Activated CD4-positive, CD25-positive, alpha-beta regulatory T cell treated with anti-CD3 and anti-CD28 coated beads, Interleukin-2, amount 50 U/mL, for 16 hours (primary cell): ENCODE measurements around the gene PIGR.
"Not testable (repeated sequence)": the region's sequence is repeated elsewhere in the genome, so short reads cannot be mapped to it uniquely, and the experiment has no call there.

Source experiments
- DNase-seq: peaks from one replicate; pipeline ENCODE4 v3.0.0-alpha.2; 2020; ENCODE audit warnings: low read depth, low spot score

Gene PIGR

GRCh38 chr1:206933333-206933945 lies 12.8 kb downstream of the PIGR start:
- DNase-seq: peak; percentile 47

- DNase-seq: no peak
These were observed 14.1 kb downstream of the PIGR start for GRCh38 chr1:206932177-206932576.

GRCh38 chr1:206931709-206932108 lies 14.6 kb downstream of the PIGR start:
- DNase-seq: no peak

- no peak for DNase-seq
These were observed 16.0 kb downstream of the PIGR start for GRCh38 chr1:206930210-206930798.

GRCh38 chr1:206929524-206929923 lies 16.7 kb downstream of the PIGR start:
- no peak for DNase-seq

- no peak for DNase-seq
These were observed 20.0 kb downstream of the PIGR start for GRCh38 chr1:206926286-206926685.

- DNase-seq: no peak
These were observed 21.0 kb downstream of the PIGR start for GRCh38 chr1:206925106-206925736.

- DNase-seq: no peak
These were observed 21.6 kb downstream of the PIGR start for GRCh38 chr1:206924592-206925105.

- not testable (repeated sequence) for DNase-seq
These were observed 22.2 kb downstream of the PIGR start for GRCh38 chr1:206923961-206924557.

GRCh38 chr1:206923009-206923960 lies 23.0 kb downstream of the PIGR start:
- peak; percentile 41 for DNase-seq

GRCh38 chr1:206922524-206922923 lies 23.7 kb downstream of the PIGR start:
- DNase-seq: no peak

GRCh38 chr1:206921772-206922265 lies 24.4 kb downstream of the PIGR start, which contains the start of gene FCMR:
FCMR (minus strand) TSS chr1:206921941; CDS start chr1:206921854, 87 bp downstream.
- peak; percentile 33 for DNase-seq

- DNase-seq: no peak
These were observed 28.2 kb downstream of the PIGR start for GRCh38 chr1:206918076-206918475.

GRCh38 chr1:206916000-206916709 lies 30.1 kb downstream of the PIGR start:
- DNase-seq: no peak

GRCh38 chr1:206915030-206915735 lies 31.1 kb downstream of the PIGR start:
- no peak for DNase-seq

- DNase-seq: no peak
These were observed 32.3 kb downstream of the PIGR start for GRCh38 chr1:206913766-206914537.

- DNase-seq: peak; percentile 49
These were observed 33.7 kb downstream of the PIGR start for GRCh38 chr1:206912445-206913095.

GRCh38 chr1:206911064-206911663 lies 35.1 kb downstream of the PIGR start:
- DNase-seq: no peak
